ENCODE measurements around the gene B4GALNT3.

GRCh38 chr12:450438-450837, 9.3 kb upstream of the B4GALNT3 start:
- no peak for TF ChIP-seq POLR2A (IDR thresholded peaks at IDR 0.05; ENCODE audit: low read depth)
- TF ChIP-seq CTCF (IDR thresholded peaks at IDR 0.05): no peak
